Ishikawa (cell line): Measurements from ENCODE around the gene DIPK1B.

ENCODE experiments used
- CEBPB ChIP-seq: IDR thresholded peaks from 2 replicates; pipeline ENCODE4 v1.6.1; 2012
- TF ChIP-seq, protein P1 (sequence below): IDR thresholded peaks from 2 replicates; pipeline ENCODE4 v1.6.1; 2012

DNA sequence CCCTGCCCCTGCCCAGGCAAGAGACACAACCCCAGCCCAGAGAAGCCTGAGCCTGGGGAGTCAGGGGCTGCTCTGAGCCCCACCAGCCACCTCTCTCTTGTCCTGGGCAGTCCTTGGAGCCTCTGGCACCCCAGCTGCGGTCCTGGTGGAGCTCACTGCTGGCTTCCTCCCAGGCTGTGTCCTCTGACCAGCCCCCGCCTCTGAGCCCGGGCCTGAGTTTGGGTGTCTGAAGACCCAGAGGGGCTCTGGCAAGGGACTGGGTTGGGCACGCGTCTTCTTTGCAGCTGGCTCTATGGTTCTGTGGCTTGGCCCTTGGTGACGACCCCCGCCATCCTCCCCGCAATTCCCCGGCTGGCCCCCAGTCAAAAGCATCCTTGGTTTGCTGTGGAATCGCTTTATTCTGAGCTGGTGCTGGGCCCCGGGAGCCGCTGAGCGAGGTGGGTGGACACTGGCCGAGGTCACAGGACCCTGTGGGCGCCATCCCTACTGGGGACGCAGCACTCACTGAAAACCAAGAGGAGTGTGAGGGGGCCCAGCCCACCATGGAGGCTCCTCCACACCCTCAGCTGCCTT, 31.4 kb downstream of the DIPK1B start:
- TF ChIP-seq, protein P1, sequence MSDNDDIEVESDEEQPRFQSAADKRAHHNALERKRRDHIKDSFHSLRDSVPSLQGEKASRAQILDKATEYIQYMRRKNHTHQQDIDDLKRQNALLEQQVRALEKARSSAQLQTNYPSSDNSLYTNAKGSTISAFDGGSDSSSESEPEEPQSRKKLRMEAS = no peak
- no peak for TF ChIP-seq CEBPB
